RWPE2 (cell line): ENCODE results near the gene STAMBPL1.

ENCODE experiments used
- ATAC-seq: fragments of 200-7000 bp; cut with Tn5 transposase; 3 replicates; pipeline ENCODE4 v1.9.1; 2021; ENCODE audit warnings: low read depth
- DNase-seq: peaks from one replicate; pipeline ENCODE4 v3.0.0-alpha.2; 2020; ENCODE audit warnings: low spot score
- H3K27ac ChIP-seq: fragments of 450-650 bp; 2 replicates; pipeline ENCODE4 v1.5.1; 2017; ENCODE audit warnings: mild to moderate bottlenecking; ENCODE audit not compliant: poor library complexity, severe bottlenecking
- H3K27me3 ChIP-seq: fragments of 250-450 bp; sonication (Bioruptor Pico); 2 replicates; pipeline ENCODE4 v1.5.1; 2021; ENCODE audit warnings: mild to moderate bottlenecking, moderate library complexity; ENCODE audit not compliant: insufficient read depth, poor library complexity, severe bottlenecking
- H3K36me3 ChIP-seq: fragments of 250-450 bp; sonication (Bioruptor Pico); 2 replicates; pipeline ENCODE4 v1.5.1; 2020; ENCODE audit warnings: low read depth, mild to moderate bottlenecking, moderate library complexity
- H3K4me1 ChIP-seq: fragments of 250-450 bp; sonication (Bioruptor Pico); 2 replicates; pipeline ENCODE4 v1.5.1; 2021; ENCODE audit warnings: mild to moderate bottlenecking, moderate library complexity; ENCODE audit not compliant: insufficient read depth, poor library complexity, severe bottlenecking
- H3K4me3 ChIP-seq: fragments of 250-450 bp; sonication (Bioruptor Pico); 2 replicates; pipeline ENCODE4 v1.5.1; 2021; ENCODE audit warnings: mild to moderate bottlenecking, moderate library complexity; ENCODE audit not compliant: severe bottlenecking
- H3K9me3 ChIP-seq: fragments of 250-450 bp; sonication (Bioruptor Pico); 2 replicates; pipeline ENCODE4 v1.5.1; 2021; ENCODE audit warnings: mild to moderate bottlenecking, moderate library complexity; ENCODE audit not compliant: severe bottlenecking
- TF ChIP-seq, protein P1 (sequence below): fragments of 450-650 bp; IDR thresholded peaks from one replicate; pipeline ENCODE4 v1.5.1; 2017; ENCODE audit warnings: mild to moderate bottlenecking, moderate library complexity; ENCODE audit not compliant: poor library complexity, severe bottlenecking

STAMBPL1 gene

DNA sequence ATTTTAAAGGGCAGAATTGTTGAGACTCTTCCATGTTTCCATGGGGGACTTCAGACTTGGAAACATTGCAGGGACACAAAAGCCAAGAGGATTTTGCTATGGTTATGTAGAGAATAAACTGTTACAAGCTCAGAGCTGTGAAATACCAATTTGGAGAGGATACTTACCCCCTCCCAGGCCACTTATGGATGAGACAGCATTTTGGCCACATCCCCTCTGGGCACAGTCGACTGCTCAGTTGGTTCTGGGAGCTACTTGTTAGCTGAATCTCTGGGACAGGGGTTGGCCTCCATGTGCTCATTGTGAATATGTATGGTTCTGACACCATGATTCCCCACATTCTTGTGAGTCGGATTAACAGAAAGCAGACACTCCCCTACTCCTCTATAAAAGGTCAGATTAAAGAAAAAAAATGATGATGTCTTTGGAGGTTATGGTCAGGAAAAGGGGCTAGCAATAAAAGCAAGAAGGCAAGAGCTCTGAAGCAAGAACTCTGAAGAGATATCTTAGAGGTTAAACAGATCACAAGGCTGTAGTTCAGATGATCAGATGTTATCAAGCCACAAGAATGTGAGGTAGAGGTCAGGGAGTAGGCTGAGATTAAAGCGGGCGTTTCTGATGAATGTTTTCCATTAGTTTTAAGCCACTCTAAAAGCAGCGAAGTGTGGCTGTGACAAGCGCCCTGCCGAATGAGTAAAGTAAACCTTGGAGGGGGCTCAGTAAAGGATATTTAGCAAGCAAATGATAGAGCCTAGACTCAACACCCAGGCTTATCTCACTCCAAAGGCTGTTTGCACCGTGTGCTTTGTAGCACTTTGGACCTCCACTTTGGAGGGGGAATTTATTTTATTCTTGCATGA, 17.2 kb downstream of the STAMBPL1 start:
- TF ChIP-seq, protein P1, sequence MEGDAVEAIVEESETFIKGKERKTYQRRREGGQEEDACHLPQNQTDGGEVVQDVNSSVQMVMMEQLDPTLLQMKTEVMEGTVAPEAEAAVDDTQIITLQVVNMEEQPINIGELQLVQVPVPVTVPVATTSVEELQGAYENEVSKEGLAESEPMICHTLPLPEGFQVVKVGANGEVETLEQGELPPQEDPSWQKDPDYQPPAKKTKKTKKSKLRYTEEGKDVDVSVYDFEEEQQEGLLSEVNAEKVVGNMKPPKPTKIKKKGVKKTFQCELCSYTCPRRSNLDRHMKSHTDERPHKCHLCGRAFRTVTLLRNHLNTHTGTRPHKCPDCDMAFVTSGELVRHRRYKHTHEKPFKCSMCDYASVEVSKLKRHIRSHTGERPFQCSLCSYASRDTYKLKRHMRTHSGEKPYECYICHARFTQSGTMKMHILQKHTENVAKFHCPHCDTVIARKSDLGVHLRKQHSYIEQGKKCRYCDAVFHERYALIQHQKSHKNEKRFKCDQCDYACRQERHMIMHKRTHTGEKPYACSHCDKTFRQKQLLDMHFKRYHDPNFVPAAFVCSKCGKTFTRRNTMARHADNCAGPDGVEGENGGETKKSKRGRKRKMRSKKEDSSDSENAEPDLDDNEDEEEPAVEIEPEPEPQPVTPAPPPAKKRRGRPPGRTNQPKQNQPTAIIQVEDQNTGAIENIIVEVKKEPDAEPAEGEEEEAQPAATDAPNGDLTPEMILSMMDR: no peak
- Histone ChIP-seq H3K27me3 (no peaks in the 10 kb centered on the region), H3K27ac (no peak overlapping the region), H3K4me3 (no peak overlapping the region), H3K4me1 (no peaks in the 10 kb centered on the region), H3K9me3 (no peaks in the 10 kb centered on the region), H3K36me3 (peaks cover 6% of the 10 kb centered on the region; the same call in 1 of the 2 replicates)
- DNase-seq (no peak), ATAC-seq (no peak)

DNA sequence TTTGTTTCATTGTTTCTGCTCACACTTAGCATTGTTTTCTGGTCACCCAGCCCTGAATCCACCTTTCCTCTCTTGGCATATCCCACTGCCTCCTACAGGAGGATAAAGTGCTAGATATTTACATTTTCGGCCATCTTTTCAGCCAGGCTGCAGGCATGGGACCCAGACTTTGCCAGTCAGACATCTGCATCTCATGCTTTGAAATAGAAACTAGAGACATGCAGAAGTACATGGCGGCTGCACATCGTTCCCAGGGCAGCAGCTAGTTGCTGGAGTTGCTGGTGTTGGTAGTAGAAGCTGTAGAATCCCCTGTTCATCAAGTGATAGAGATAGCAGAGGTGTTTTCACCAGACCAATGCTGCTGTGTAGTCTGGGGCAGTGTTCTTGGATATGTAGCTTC, 18.7 kb downstream of the STAMBPL1 start:
- no peaks in the 10 kb centered on the region for H3K4me1 ChIP-seq
- DNase-seq (no peak), ATAC-seq (no peak)
- TF ChIP-seq, protein P1: no peak
- H3K27me3 ChIP-seq: no peaks in the 10 kb centered on the region
- no peaks in the 10 kb centered on the region for H3K9me3 ChIP-seq
- no peak overlapping the region for H3K4me3 ChIP-seq
- H3K36me3 ChIP-seq: peaks cover 12% of the 10 kb centered on the region
- no peak overlapping the region for H3K27ac ChIP-seq

DNA sequence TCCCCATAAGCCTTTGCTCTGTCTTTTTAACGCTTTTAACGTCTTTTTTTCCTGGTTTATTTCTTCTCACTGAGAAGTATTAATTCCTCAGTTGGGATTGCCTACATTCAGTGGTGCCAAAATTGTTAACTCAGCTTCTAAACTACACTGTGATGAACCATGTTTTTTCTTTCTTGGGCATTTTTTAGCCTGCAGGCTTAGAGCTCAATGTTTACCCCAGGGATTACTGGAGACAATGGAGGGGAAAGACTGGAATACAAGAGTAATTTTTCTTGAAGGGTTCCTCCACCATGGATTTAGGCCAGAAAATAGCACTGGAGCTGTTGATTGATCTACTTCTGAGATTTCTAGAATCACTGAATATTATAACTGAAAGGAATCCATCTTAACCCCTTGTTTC, 19.8 kb downstream of the STAMBPL1 start:
- ATAC-seq (no peak), DNase-seq (no peak)
- TF ChIP-seq, protein P1: no peak
- H3K4me1 ChIP-seq: no peaks in the 10 kb centered on the region
- no peak overlapping the region for H3K4me3 ChIP-seq
- peaks cover 13% of the 10 kb centered on the region for H3K36me3 ChIP-seq
- H3K27me3 ChIP-seq: no peaks in the 10 kb centered on the region
- H3K9me3 ChIP-seq: no peaks in the 10 kb centered on the region
- H3K27ac ChIP-seq: no peak overlapping the region

DNA sequence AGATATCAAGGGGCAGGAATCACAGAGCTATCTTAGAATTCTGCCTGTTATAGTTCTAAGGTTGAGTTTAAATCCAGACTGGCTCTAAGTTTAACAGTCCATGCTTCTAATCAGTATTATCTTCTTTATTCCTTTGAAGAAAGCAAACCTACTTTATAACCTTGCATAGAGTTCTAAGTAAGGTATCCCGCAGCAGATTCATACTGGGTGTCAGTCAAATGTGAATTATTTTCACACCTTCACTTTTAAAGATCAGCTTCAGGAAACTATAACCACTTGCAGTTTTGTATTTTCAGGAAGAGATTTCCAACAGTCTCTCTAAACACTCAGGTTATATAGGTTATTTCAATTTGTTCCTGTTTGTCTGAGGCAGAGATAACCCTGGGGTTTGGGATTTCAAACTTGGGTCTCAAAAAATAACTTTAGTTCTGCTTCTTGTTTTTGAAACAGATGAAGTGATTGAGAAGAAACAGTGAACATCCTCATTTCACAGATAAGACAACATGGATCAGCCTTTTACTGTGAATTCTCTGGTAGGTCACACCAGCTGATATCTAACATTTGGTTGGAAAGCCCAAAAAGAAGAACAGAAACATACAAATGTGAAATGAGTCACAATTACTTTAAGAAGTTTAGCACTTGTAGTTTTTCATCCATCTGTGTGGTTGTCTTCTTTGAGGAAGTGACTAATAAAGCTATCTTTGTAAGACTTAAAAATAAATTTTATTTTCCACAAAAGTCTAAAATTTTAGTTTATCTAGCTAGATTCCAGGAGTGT, 21.4 kb downstream of the STAMBPL1 start:
- DNase-seq (no peak), ATAC-seq (no peak)
- Histone ChIP-seq H3K9me3 (no peaks in the 10 kb centered on the region), H3K27ac (no peak overlapping the region), H3K36me3 (peaks cover 13% of the 10 kb centered on the region), H3K27me3 (no peaks in the 10 kb centered on the region), H3K4me1 (no peaks in the 10 kb centered on the region), H3K4me3 (no peak overlapping the region)
- TF ChIP-seq, protein P1: no peak
